H9 (cell line): ENCODE measurements around the gene MSANTD1. TPM values are rescaled to one million over a fixed set of nuclear protein-coding genes. Genes with fewer than 3 reads are reported as not detected.

Experiments used
- DNase-seq: peaks from one replicate; pipeline ENCODE4 v3.0.0-alpha.2; 2017
- H2AFZ ChIP-seq: one replicate; pipeline ENCODE4 v1.6.1; 2013; ENCODE audit warnings: mild to moderate bottlenecking, low read length, control low read depth, moderate library complexity
- H2AK5ac ChIP-seq: 2 replicates; pipeline ENCODE4 v1.6.1; 2013; ENCODE audit warnings: low read length, control low read depth, mixed read lengths; ENCODE audit not compliant: insufficient read length
- H2BK120ac ChIP-seq: one replicate; pipeline ENCODE4 v1.6.1; 2013; ENCODE audit warnings: low read depth, mild to moderate bottlenecking, low read length, control low read depth, inconsistent platforms; ENCODE audit not compliant: poor library complexity, severe bottlenecking
- H2BK12ac ChIP-seq: 2 replicates; pipeline ENCODE4 v1.6.1; 2013; ENCODE audit warnings: low read length, control low read depth, mixed read lengths, low read depth; ENCODE audit not compliant: insufficient read length
- H2BK15ac ChIP-seq: 2 replicates; pipeline ENCODE4 v1.6.1; 2013; ENCODE audit warnings: low read depth, low read length, control low read depth
- H2BK20ac ChIP-seq: one replicate; pipeline ENCODE4 v1.6.1; 2013; ENCODE audit warnings: low read depth, mild to moderate bottlenecking, low read length, control low read depth, inconsistent platforms; ENCODE audit not compliant: poor library complexity, severe bottlenecking
- H2BK5ac ChIP-seq: 2 replicates; pipeline ENCODE4 v1.6.1; 2013; ENCODE audit warnings: low read length, control low read depth, mixed read lengths; ENCODE audit not compliant: insufficient read length
- H3K14ac ChIP-seq: 2 replicates; pipeline ENCODE4 v1.6.1; 2013; ENCODE audit warnings: low read length, control low read depth; ENCODE audit not compliant: insufficient read depth
- H3K18ac ChIP-seq: 2 replicates; pipeline ENCODE4 v1.6.1; 2013; ENCODE audit warnings: low read depth, mild to moderate bottlenecking, mixed read lengths, low read length, control low read depth; ENCODE audit not compliant: insufficient read length
- H3K23ac ChIP-seq: 2 replicates; pipeline ENCODE4 v1.6.1; 2013; ENCODE audit warnings: low read length, control low read depth, mixed read lengths, low read depth; ENCODE audit not compliant: insufficient read length
- H3K23me2 ChIP-seq: 2 replicates; pipeline ENCODE4 v1.6.1; 2013; ENCODE audit warnings: low read depth, mild to moderate bottlenecking, mixed read lengths, low read length, control low read depth; ENCODE audit not compliant: insufficient read length, poor library complexity, severe bottlenecking
- H3K27ac ChIP-seq: 2 replicates; pipeline ENCODE4 v1.5.1; 2013; ENCODE audit warnings: low read length, control low read depth, mixed read lengths, low read depth; ENCODE audit not compliant: insufficient read length
- H3K27me3 ChIP-seq: 2 replicates; pipeline ENCODE4 v1.6.1; 2013; ENCODE audit warnings: low read length, control low read depth, inconsistent platforms; ENCODE audit not compliant: insufficient read depth
- H3K4ac ChIP-seq: 2 replicates; pipeline ENCODE4 v1.6.1; 2013; ENCODE audit warnings: low read depth, mild to moderate bottlenecking, control low read depth, inconsistent platforms, low read length, moderate library complexity
- H3K4me1 ChIP-seq: 2 replicates; pipeline ENCODE4 v1.6.1; 2013; ENCODE audit warnings: low read length, control low read depth, inconsistent platforms; ENCODE audit not compliant: insufficient read depth
- H3K4me2 ChIP-seq: 2 replicates; pipeline ENCODE4 v1.6.1; 2013; ENCODE audit warnings: low read length, control low read depth, mixed read lengths; ENCODE audit not compliant: insufficient read length, insufficient read depth
- H3K56ac ChIP-seq: 2 replicates; pipeline ENCODE4 v1.6.1; 2013; ENCODE audit warnings: low read depth, mild to moderate bottlenecking, mixed read lengths, low read length, control low read depth; ENCODE audit not compliant: insufficient read length
- H3K79me1 ChIP-seq: 2 replicates; pipeline ENCODE4 v1.6.1; 2013; ENCODE audit warnings: low read depth, mild to moderate bottlenecking, moderate library complexity, low read length, control low read depth, inconsistent platforms; ENCODE audit not compliant: insufficient read depth, poor library complexity, severe bottlenecking
- H3K79me2 ChIP-seq: 2 replicates; pipeline ENCODE4 v1.6.1; 2013; ENCODE audit warnings: low read length, control low read depth, inconsistent platforms; ENCODE audit not compliant: insufficient read depth
- H3K9ac ChIP-seq: 2 replicates; pipeline ENCODE4 v1.6.1; 2013; ENCODE audit warnings: low read length, control low read depth, mixed read lengths; ENCODE audit not compliant: insufficient read length; ENCODE audit errors: extremely low read depth
- H3K9me3 ChIP-seq: one replicate; pipeline ENCODE4 v1.6.1; 2013; ENCODE audit warnings: low read depth, low read length, inconsistent platforms; ENCODE audit not compliant: control insufficient read depth
- H3T11ph ChIP-seq: one replicate; pipeline ENCODE4 v1.6.1; 2013; ENCODE audit warnings: mild to moderate bottlenecking, low read length, control low read depth, inconsistent platforms
- H4K20me1 ChIP-seq: one replicate; pipeline ENCODE4 v1.6.1; 2013; ENCODE audit not compliant: control insufficient read depth, insufficient read length, insufficient read depth
- H4K5ac ChIP-seq: 2 replicates; pipeline ENCODE4 v1.6.1; 2013; ENCODE audit warnings: low read depth, mild to moderate bottlenecking, mixed read lengths, low read length, control low read depth; ENCODE audit not compliant: insufficient read length
- H4K8ac ChIP-seq: replicated peaks from 2 replicates; pipeline ENCODE4 v1.6.1; 2013; ENCODE audit warnings: low read length, control low read depth, mixed read lengths, low read depth; ENCODE audit not compliant: insufficient read length
- H4K91ac ChIP-seq: 2 replicates; pipeline ENCODE4 v1.6.1; 2013; ENCODE audit warnings: low read depth, mild to moderate bottlenecking, moderate library complexity, mixed read lengths, low read length, control low read depth; ENCODE audit not compliant: insufficient read length
- H3K27ac Mint-ChIP-seq, 3 experiments: 2 replicates in 2 of 3; 3 replicates in 1 of 3; pipeline ENCODE4 v1.8.0; 2020 to 2021; ENCODE audit warnings: mixed read lengths in 3 of 3, mild to moderate bottlenecking in 1 of 3, moderate library complexity in 1 of 3
- H3K27me3 Mint-ChIP-seq: 2 replicates; pipeline ENCODE4 v1.8.0; 2021; ENCODE audit warnings: low read depth, mild to moderate bottlenecking, moderate library complexity, mixed read lengths
- H3K36me3 Mint-ChIP-seq, 3 experiments: 2 replicates in 2 of 3; 3 replicates in 1 of 3; pipeline ENCODE4 v1.8.0; 2020 to 2021; ENCODE audit warnings: low read depth in 3 of 3, mixed read lengths in 3 of 3; ENCODE audit not compliant: insufficient read depth in 1 of 3
- H3K4me1 Mint-ChIP-seq, 2 experiments: 2 replicates each; pipeline ENCODE4 v1.8.0; 2020; ENCODE audit warnings: mixed read lengths in 2 of 2
- H3K4me3 Mint-ChIP-seq, 2 experiments: 2 replicates in 1 of 2; 3 replicates in 1 of 2; pipeline ENCODE4 v1.8.0; 2020 to 2021; ENCODE audit warnings: mild to moderate bottlenecking in 2 of 2, mixed read lengths in 2 of 2, moderate library complexity in 1 of 2
- H3K9me3 Mint-ChIP-seq, 2 experiments: 2 replicates in 1 of 2; 3 replicates in 1 of 2; pipeline ENCODE4 v1.8.0; 2020; ENCODE audit warnings: mild to moderate bottlenecking in 2 of 2, mixed read lengths in 2 of 2, moderate library complexity in 1 of 2
- WGBS: extraction: QIAGEN DNeasy Blood & Tissue Kit; methylation state at CpG from one replicate; pipeline ENCODE4 v1.1.7; 2013; ENCODE audit warnings: missing lambda C conversion rate, low lambda C conversion rate, mixed read lengths; ENCODE audit not compliant: insufficient read length; ENCODE audit errors: extremely low coverage; 5-methylcytosine and 5-hydroxymethylcytosine counted together
- total RNA-seq: library from RNA; stranded (reverse); gene quantifications from 2 replicates; pipeline ENCODE4 v1.2.1, GENCODE V29; 2021
- TF ChIP-seq, protein P1 (sequence below): fragments of 200-600 bp; sonication (generic); conservative IDR thresholded peaks from 3 replicates; pipeline ENCODE4 v1.8.0; 2021; ENCODE audit warnings: antibody characterized with exemption, mild to moderate bottlenecking

Gene MSANTD1
- total RNA-seq, 1 experiment from 2014 or later, result 0.83 TPM

DNA sequence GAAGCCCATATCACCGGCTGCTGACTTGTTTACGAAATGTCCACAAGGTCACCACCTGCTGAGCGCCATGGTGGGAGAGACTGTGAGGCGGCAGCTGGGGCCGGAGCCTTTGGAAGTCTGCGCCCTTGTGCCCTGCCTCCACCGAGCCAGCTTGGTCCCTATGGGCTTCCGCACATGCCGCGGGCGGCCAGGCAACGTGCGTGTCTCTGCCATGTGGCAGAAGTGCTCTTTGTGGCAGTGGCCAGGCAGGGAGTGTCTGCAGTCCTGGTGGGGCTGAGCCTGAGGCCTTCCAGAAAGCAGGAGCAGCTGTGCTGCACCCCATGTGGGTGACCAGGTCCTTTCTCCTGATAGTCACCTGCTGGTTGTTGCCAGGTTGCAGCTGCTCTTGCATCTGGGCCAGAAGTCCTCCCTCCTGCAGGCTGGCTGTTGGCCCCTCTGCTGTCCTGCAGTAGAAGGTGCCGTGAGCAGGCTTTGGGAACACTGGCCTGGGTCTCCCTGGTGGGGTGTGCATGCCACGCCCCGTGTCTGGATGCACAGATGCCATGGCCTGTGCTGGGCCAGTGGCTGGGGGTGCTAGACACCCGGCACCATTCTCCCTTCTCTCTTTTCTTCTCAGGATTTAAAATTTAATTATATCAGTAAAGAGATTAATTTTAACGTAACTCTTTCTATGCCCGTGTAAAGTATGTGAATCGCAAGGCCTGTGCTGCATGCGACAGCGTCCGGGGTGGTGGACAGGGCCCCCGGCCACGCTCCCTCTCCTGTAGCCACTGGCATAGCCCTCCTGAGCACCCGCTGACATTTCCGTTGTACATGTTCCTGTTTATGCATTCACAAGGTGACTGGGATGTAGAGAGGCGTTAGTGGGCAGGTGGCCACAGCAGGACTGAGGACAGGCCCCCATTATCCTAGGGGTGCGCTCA is 8.7 kb upstream of the MSANTD1 start:
- no peak overlapping the region for H3K9ac ChIP-seq
- no peak overlapping the region for H3K23ac ChIP-seq
- no CpG with 5 or more reads among the region's 29 CpGs for whole genome bisulfite sequencing
- H2BK5ac ChIP-seq, result no peak overlapping the region
- H4K8ac ChIP-seq, result no peak overlapping the region
- no peaks in the 10 kb centered on the region; the same call in 1 of the 2 replicates for H3K27me3 ChIP-seq
- H3K23me2 ChIP-seq, result no peaks in the 10 kb centered on the region
- H4K91ac ChIP-seq, result no peak overlapping the region
- no peak overlapping the region for H3K18ac ChIP-seq
- H2BK12ac ChIP-seq, result no peak overlapping the region
- no peak for DNase-seq
- no peak overlapping the region for H4K5ac ChIP-seq
- no peak overlapping the region for H2AK5ac ChIP-seq
- H3K27ac ChIP-seq, result no peak overlapping the region
- H2BK20ac ChIP-seq, result no peak overlapping the region
- no peaks in the 10 kb centered on the region for H3K79me1 ChIP-seq
- no peaks in the 10 kb centered on the region for H3K79me2 ChIP-seq
- H2BK15ac ChIP-seq, result no peak overlapping the region
- peaks cover 22 to 62% of the 10 kb centered on the region in 2 experiments for H3K4me1 Mint-ChIP-seq
- no peak overlapping the region for H3T11ph ChIP-seq
- no peaks in the 10 kb centered on the region; a peak in 1 of 5 replicates for H3K9me3 Mint-ChIP-seq
- no peaks in the 10 kb centered on the region for H3K9me3 ChIP-seq
- peaks cover 53% of the 10 kb centered on the region for H3K27me3 Mint-ChIP-seq
- H3K4me2 ChIP-seq, result no peak overlapping the region
- H3K36me3 Mint-ChIP-seq, result peaks cover 31 to 56% (median 45%) of the 10 kb centered on the region in 3 experiments
- no peaks in the 10 kb centered on the region for H4K20me1 ChIP-seq
- no peak overlapping the region for H3K4me3 Mint-ChIP-seq
- TF ChIP-seq, protein P1, sequence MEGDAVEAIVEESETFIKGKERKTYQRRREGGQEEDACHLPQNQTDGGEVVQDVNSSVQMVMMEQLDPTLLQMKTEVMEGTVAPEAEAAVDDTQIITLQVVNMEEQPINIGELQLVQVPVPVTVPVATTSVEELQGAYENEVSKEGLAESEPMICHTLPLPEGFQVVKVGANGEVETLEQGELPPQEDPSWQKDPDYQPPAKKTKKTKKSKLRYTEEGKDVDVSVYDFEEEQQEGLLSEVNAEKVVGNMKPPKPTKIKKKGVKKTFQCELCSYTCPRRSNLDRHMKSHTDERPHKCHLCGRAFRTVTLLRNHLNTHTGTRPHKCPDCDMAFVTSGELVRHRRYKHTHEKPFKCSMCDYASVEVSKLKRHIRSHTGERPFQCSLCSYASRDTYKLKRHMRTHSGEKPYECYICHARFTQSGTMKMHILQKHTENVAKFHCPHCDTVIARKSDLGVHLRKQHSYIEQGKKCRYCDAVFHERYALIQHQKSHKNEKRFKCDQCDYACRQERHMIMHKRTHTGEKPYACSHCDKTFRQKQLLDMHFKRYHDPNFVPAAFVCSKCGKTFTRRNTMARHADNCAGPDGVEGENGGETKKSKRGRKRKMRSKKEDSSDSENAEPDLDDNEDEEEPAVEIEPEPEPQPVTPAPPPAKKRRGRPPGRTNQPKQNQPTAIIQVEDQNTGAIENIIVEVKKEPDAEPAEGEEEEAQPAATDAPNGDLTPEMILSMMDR, result no peak
- H3K14ac ChIP-seq, result no peak overlapping the region
- no peak overlapping the region for H3K27ac Mint-ChIP-seq
- no peak overlapping the region for H2AFZ ChIP-seq
- no peak overlapping the region for H3K4ac ChIP-seq
- peaks cover 3% of the 10 kb centered on the region; the same call in 1 of the 2 replicates for H3K4me1 ChIP-seq
- H2BK120ac ChIP-seq, result no peak overlapping the region
- H3K56ac ChIP-seq, result no peak overlapping the region
